ENCODE measurements around the gene KANK2.

DNA sequence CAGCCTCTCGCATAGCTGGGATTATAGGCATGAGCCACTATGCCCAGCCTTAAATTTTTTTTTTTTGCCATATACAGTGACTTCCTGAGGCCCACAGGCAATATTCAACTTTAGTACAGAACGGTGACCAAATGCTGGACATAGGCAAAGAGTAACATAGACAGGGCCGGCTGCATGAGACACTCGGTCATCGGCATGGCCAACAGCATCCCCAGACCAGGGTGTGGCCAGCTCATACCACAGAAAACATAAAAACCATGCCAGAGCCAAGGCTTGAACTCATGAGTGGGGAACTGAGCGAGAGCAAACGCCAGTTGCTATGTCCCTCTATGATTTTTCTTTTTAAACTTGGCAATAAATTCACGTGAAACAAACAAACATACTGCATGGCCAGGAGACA, 17.0 kb downstream of the KANK2 start:
- no peak for TF ChIP-seq POLR2A (IDR thresholded peaks at IDR 0.05; ENCODE audit: low read length)
- no peak for TF ChIP-seq GATA1 (IDR thresholded peaks at IDR 0.05; ENCODE audit: low read depth, low read length)

All from erythroblast (primary cell).